ENCODE data around the gene SPINK14.

SPINK14 gene

DNA sequence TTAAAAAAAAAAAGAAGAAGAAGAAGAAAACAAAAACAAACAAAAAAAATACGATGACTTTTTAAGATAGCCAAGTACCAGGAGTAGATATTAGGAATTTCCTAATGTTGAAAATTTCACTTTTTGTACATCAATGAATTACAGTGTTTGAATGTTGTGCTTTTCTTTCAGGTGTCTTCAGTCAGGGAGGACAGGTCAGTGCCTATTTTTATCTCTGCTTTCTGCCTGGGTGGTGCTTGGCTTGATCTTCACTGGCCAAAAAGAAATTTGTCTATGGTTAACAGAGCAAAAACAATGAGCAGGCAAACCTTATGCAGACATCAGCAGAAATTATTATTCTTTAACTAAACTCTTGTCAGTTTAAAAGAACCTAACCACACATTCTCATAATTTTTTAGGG, 37.5 kb downstream of the SPINK14 start:
- TF ChIP-seq CTCF (IDR thresholded peaks at IDR 0.05; ENCODE audit: borderline replicate concordance, control extremely low read depth, extremely low read depth, insufficient read depth, missing control alignments) = no peak
- no peak for DNase-seq (ENCODE audit: low spot score)
- in situ Hi-C loops (cut with MboI; ENCODE audit: low sequenced_read_pairs, unreplicated experiment) = no loop called here

DNA sequence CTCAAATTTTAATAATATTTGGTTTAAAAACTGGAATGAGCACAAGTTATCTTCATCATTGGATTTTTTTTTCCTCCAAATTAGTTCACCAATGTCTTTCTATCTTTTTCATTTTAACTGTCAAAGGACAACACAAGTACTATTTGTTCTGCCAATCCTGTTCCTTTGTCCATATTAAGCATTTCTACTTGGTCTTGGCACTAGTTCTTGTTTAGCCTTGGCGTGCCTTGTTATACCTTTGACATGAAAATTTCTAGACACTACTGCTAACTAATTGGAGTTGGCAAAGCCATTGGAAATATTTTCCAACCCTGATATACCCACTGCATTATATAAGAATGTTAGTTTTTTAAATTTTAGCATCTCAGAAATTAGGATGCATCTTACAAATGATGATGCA, 38.3 kb downstream of the SPINK14 start:
- no peak for DNase-seq (ENCODE audit: low spot score)
- TF ChIP-seq CTCF (IDR thresholded peaks at IDR 0.05; ENCODE audit: borderline replicate concordance, control extremely low read depth, extremely low read depth, insufficient read depth, missing control alignments) = no peak
- in situ Hi-C loops (cut with MboI; ENCODE audit: low sequenced_read_pairs, unreplicated experiment) = no loop called here

GRCh38 chr5:148208226-148208625, 39.9 kb downstream of the SPINK14 start:
- in situ Hi-C loops (cut with MboI; ENCODE audit: low sequenced_read_pairs, unreplicated experiment) = no loop called here
- no peak for TF ChIP-seq CTCF (IDR thresholded peaks at IDR 0.05; ENCODE audit: borderline replicate concordance, control extremely low read depth, extremely low read depth, insufficient read depth, missing control alignments)
- DNase-seq (ENCODE audit: low spot score) = no peak

- no peak for TF ChIP-seq CTCF (IDR thresholded peaks at IDR 0.05; ENCODE audit: borderline replicate concordance, control extremely low read depth, extremely low read depth, insufficient read depth, missing control alignments)
- DNase-seq (ENCODE audit: low spot score) = no peak
- in situ Hi-C loops (cut with MboI; ENCODE audit: low sequenced_read_pairs, unreplicated experiment) = no loop called here
Observed at GRCh38 chr5:148209151-148209770, 40.9 kb downstream of the SPINK14 start.

DNA sequence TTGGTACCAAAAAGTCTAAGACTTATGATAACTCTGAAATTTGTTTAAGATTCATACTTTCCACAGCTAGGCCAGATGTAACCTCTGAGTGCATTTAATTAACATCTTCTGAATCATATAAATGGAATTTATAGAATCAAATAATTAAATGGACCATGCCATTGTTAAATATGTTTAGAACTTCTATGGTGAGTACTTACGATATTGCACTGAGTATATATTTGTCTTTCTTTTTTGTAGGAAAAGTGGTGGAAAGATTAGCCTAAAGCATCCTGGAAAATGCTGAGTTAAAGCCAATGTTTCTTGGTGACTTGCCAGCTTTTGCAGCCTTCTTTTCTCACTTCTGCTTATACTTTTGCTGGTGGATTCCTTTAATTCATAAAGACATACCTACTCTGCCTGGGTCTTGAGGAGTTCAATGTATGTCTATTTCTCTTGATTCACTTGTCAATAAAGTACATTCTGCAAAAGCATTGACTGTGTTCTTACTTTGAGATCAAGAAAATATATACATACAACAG, 46.4 kb downstream of the SPINK14 start:
- DNase-seq (ENCODE audit: low spot score) = no peak
- no peak for TF ChIP-seq CTCF (IDR thresholded peaks at IDR 0.05; ENCODE audit: borderline replicate concordance, control extremely low read depth, extremely low read depth, insufficient read depth, missing control alignments)
- in situ Hi-C loops (cut with MboI; ENCODE audit: low sequenced_read_pairs, unreplicated experiment) = no loop called here

GRCh38 chr5:148221508-148221907, 53.2 kb downstream of the SPINK14 start:
- no peak for TF ChIP-seq CTCF (IDR thresholded peaks at IDR 0.05; ENCODE audit: borderline replicate concordance, control extremely low read depth, extremely low read depth, insufficient read depth, missing control alignments)
- DNase-seq (ENCODE audit: low spot score) = no peak
- in situ Hi-C loops (cut with MboI; ENCODE audit: low sequenced_read_pairs, unreplicated experiment) = no loop called here

Data from GM13976 (cell line).